IMR-90 (cell line): ENCODE measurements around the gene RAMP3. TPM values are rescaled to one million over a fixed set of nuclear protein-coding genes. Genes with fewer than 3 reads are reported as not detected.

Experiments used
- ATAC-seq: fragments of 200-7000 bp; cut with Tn5 transposase; 2 replicates; pipeline ENCODE4 v1.9.1; 2020; ENCODE audit warnings: low read depth, mild to moderate bottlenecking, moderate library complexity
- BruUV-seq: library from RNA; stranded (reverse); fragments of 400-500 nt; replicated peaks from 2 replicates; lab custom pipeline; 2021; lab: Mats Ljungman, UMichigan
- CTCF ChIA-PET: fragments of 300-600 bp; formaldehyde crosslinking; extraction: SDS; loops from one replicate; lab custom pipeline; 2021; ENCODE audit warnings: antibody characterized with exemption; lab: Yijun Ruan, JAX
- POLR2A ChIA-PET: fragments of 300-600 bp; sonication (Branson Sonifier 250); formaldehyde crosslinking; loops from one replicate; lab custom pipeline; 2022; ENCODE audit warnings: antibody characterized with exemption; ENCODE audit not compliant: unreplicated experiment; lab: Charles Lee
- DNase-seq: peaks from one replicate; pipeline ENCODE4 v3.0.0; 2013
- H2AFZ ChIP-seq: replicated peaks from 2 replicates; pipeline ENCODE3; 2013; ENCODE audit warnings: low read length, mild to moderate bottlenecking; ENCODE audit not compliant: poor library complexity
- H2AK5ac ChIP-seq: 2 replicates; pipeline ENCODE4 v1.6.1; 2013; ENCODE audit warnings: low read depth, low read length, inconsistent platforms
- H2AK9ac ChIP-seq: replicated peaks from 2 replicates; pipeline ENCODE3; 2013; ENCODE audit warnings: mild to moderate bottlenecking, low read depth, low read length, moderate library complexity; ENCODE audit not compliant: poor library complexity
- H2BK120ac ChIP-seq: 2 replicates; pipeline ENCODE4 v1.6.1; 2013; ENCODE audit warnings: low read depth, low read length, inconsistent platforms
- H2BK15ac ChIP-seq: 3 replicates; pipeline ENCODE4 v1.6.1; 2013; ENCODE audit warnings: low read depth, low read length, inconsistent platforms
- H2BK20ac ChIP-seq: 2 replicates; pipeline ENCODE4 v1.6.1; 2013; ENCODE audit warnings: low read depth, mild to moderate bottlenecking, inconsistent platforms, low read length, moderate library complexity
- H2BK5ac ChIP-seq: 2 replicates; pipeline ENCODE4 v1.6.1; 2013; ENCODE audit warnings: mild to moderate bottlenecking, low read depth, low read length, inconsistent platforms; ENCODE audit not compliant: poor library complexity, severe bottlenecking
- H3K14ac ChIP-seq: replicated peaks from 2 replicates; pipeline ENCODE4 v1.6.1; 2013; ENCODE audit warnings: low read depth, low read length, inconsistent platforms
- H3K18ac ChIP-seq: 2 replicates; pipeline ENCODE4 v1.6.1; 2013; ENCODE audit warnings: low read depth, low read length, control low read depth
- H3K23ac ChIP-seq: 2 replicates; pipeline ENCODE4 v1.6.1; 2013; ENCODE audit warnings: low read depth, low read length, inconsistent platforms
- H3K27ac ChIP-seq: 2 replicates; pipeline ENCODE4 v1.5.1; 2013; ENCODE audit warnings: mild to moderate bottlenecking, control low read depth, low read length; ENCODE audit not compliant: insufficient read depth
- H3K27me3 ChIP-seq: 2 replicates; pipeline ENCODE4 v1.6.1; 2013; ENCODE audit warnings: low read length; ENCODE audit not compliant: control insufficient read depth, insufficient read depth
- H3K36me3 ChIP-seq: 2 replicates; pipeline ENCODE4 v1.6.1; 2013; ENCODE audit warnings: low read length, mixed read lengths; ENCODE audit not compliant: control insufficient read depth, insufficient read depth
- H3K4ac ChIP-seq: 2 replicates; pipeline ENCODE4 v1.6.1; 2013; ENCODE audit warnings: low read depth, low read length, inconsistent platforms
- H3K4me1 ChIP-seq: 2 replicates; pipeline ENCODE4 v1.6.1; 2013; ENCODE audit warnings: low read length, mixed read lengths; ENCODE audit not compliant: control insufficient read depth, insufficient read depth
- H3K4me2 ChIP-seq: 2 replicates; pipeline ENCODE4 v1.6.1; 2013; ENCODE audit warnings: low read depth, mild to moderate bottlenecking, control low read depth, low read length, moderate library complexity
- H3K4me3 ChIP-seq: 2 replicates; pipeline ENCODE4 v1.5.1; 2013; ENCODE audit warnings: low read depth, mild to moderate bottlenecking, control low read depth, low read length, moderate library complexity; ENCODE audit not compliant: insufficient read depth
- H3K56ac ChIP-seq: 2 replicates; pipeline ENCODE4 v1.6.1; 2013; ENCODE audit warnings: low read length, inconsistent platforms; ENCODE audit not compliant: insufficient read depth; ENCODE audit errors: extremely low read depth
- H3K79me1 ChIP-seq, 2 experiments: 2 replicates each; pipeline ENCODE4 v1.6.1; 2013; ENCODE audit warnings: low read length in 2 of 2, inconsistent platforms in 1 of 2, low read depth in 1 of 2
- H3K9ac ChIP-seq: 2 replicates; pipeline ENCODE4 v1.6.1; 2013; ENCODE audit warnings: low read depth, low read length, control low read depth
- H3K9me1 ChIP-seq: 2 replicates; pipeline ENCODE4 v1.6.1; 2013; ENCODE audit warnings: low read length, inconsistent platforms; ENCODE audit not compliant: insufficient read depth
- H3K9me3 ChIP-seq: 2 replicates; pipeline ENCODE4 v1.6.1; 2013; ENCODE audit warnings: low read length; ENCODE audit not compliant: control insufficient read depth, insufficient read depth
- H4K20me1 ChIP-seq: 2 replicates; pipeline ENCODE4 v1.6.1; 2013; ENCODE audit warnings: low read length, inconsistent platforms; ENCODE audit not compliant: insufficient read depth
- H4K5ac ChIP-seq: 2 replicates; pipeline ENCODE4 v1.6.1; 2013; ENCODE audit warnings: mild to moderate bottlenecking, low read depth, low read length, control low read depth
- H4K8ac ChIP-seq, 2 experiments: 2 replicates each; pipeline ENCODE4 v1.6.1; 2013; ENCODE audit warnings: low read depth in 2 of 2, low read length in 2 of 2, control low read depth in 1 of 2, inconsistent platforms in 1 of 2
- H4K91ac ChIP-seq: 2 replicates; pipeline ENCODE4 v1.6.1; 2013; ENCODE audit warnings: low read depth, low read length, inconsistent platforms; ENCODE audit not compliant: insufficient read depth
- CTCF ChIP-seq: conservative IDR thresholded peaks from 2 replicates; pipeline ENCODE4 v1.5.1; 2012; ENCODE audit warnings: mild to moderate bottlenecking, low read depth, low read length, improper control_type of control experiment
- RFX5 ChIP-seq: IDR thresholded peaks from 2 replicates; pipeline ENCODE4 v1.8.0; 2012; ENCODE audit warnings: low read depth, mild to moderate bottlenecking, low read length, moderate library complexity
- WGBS, 2 experiments: methylation state at CpG; one replicate each; pipeline versions ENCODE4 v1.1.5 to v1.1.7; 2013; ENCODE audit warnings: missing lambda C conversion rate in 2 of 2; ENCODE audit not compliant: insufficient read length in 1 of 2; ENCODE audit errors: extremely low coverage in 2 of 2; 5-methylcytosine and 5-hydroxymethylcytosine counted together
- dilution Hi-C: fragments of 300-500 bp; cut with HindIII; formaldehyde crosslinking; loops from one replicate; pipeline ENCODE4 v1.14.3; 2018; ENCODE audit warnings: low sequenced_read_pairs; ENCODE audit not compliant: unreplicated experiment
- in situ Hi-C: fragments of 300-500 bp; cut with MboI; formaldehyde crosslinking; loops from 3 replicates; pipeline ENCODE4 v1.14.3; 2019; ENCODE audit warnings: low sequenced_read_pairs, inconsistent platforms, mixed read lengths
- intact Hi-C: fragments of 100-400 bp; cut with micrococcal nuclease; formaldehyde crosslinking; loops from 2 replicates; pipeline ENCODE4 v1.10.0; 2022
- polyA plus RNA-seq, 3 experiments: library from polyadenylated mRNA; depleted of rRNA; stranded (reverse); fragments of >200 nt; gene quantifications; 2 replicates each; pipeline ENCODE4 v1.2.3, GENCODE V29; 2012; ENCODE audit warnings: low replicate concordance in 1 of 3
- total RNA-seq: library from RNA; depleted of rRNA; stranded (reverse); fragments of >200 nt; gene quantifications from 2 replicates; pipeline ENCODE4 v1.2.3, GENCODE V29; 2012

The RAMP3 gene
- total and polyA plus RNA-seq, 2 of the 4 experiments (the other 2 are of a cell fraction) = not detected

- Histone ChIP-seq H2BK5ac (no peak overlapping the region), H4K5ac (no peak overlapping the region), H2AK9ac (no peak overlapping the region), H3K56ac (no peak overlapping the region), H2BK120ac (no peak overlapping the region), H3K27ac (no peak overlapping the region), H3K4me3 (no peak overlapping the region), H3K14ac (no peak overlapping the region), H3K79me1 (no peaks in the 10 kb centered on the region), H3K9me1 (no peaks in the 10 kb centered on the region), H3K4me1 (no peaks in the 10 kb centered on the region), H3K9me3 (no peaks in the 10 kb centered on the region), H3K27me3 (peaks cover 26% of the 10 kb centered on the region; the same call in 1 of the 2 replicates), H2BK20ac (no peak overlapping the region), H3K36me3 (no peaks in the 10 kb centered on the region), H4K20me1 (no peaks in the 10 kb centered on the region), H3K4me2 (no peak overlapping the region), H4K91ac (no peak overlapping the region), H3K18ac (no peak overlapping the region), H3K23ac (no peak overlapping the region), H2AK5ac (no peak overlapping the region), H3K9ac (no peak overlapping the region), H2AFZ (no peak overlapping the region), H2BK15ac (no peak overlapping the region), H4K8ac (no peak overlapping the region), H3K4ac (no peak overlapping the region)
- no peak for DNase-seq
- intact Hi-C loops = no loop called here
- in situ Hi-C loops = no loop called here
- no peak for ATAC-seq
- CTCF ChIA-PET = no interaction called here
- dilution Hi-C loops = no loop called here
- POLR2A ChIA-PET = no interaction called here
- TF ChIP-seq CTCF = no peak
- no peak for TF ChIP-seq RFX5
- 55% methylated on average over 3 of the region's 7 CpGs; no CpG with 5 or more reads in 1 of the 2 experiments for WGBS, 2 experiments
- BruUV-seq = no TSS peak
Observed at GRCh38 chr7:45184326-45185027, 26.9 kb downstream of the RAMP3 start.
